Activated T-cell treated with anti-CD3 and anti-CD28 coated beads for 48 hours (primary cell): ENCODE results near the gene KLF13.
A peak's percentile ranks its signal among the peaks of the same experiment; 100 is the strongest.

Source experiments
- DNase-seq: peaks from one replicate; pipeline ENCODE4 v3.0.0-alpha.2; 2020; ENCODE audit warnings: low read depth

KLF13 gene

GRCh38 chr15:31362886-31363285, 36.3 kb downstream of the KLF13 start:
- DNase-seq, result no peak

GRCh38 chr15:31364301-31365031, 37.8 kb downstream of the KLF13 start:
- DNase-seq, result no peak

GRCh38 chr15:31365032-31365654, 38.5 kb downstream of the KLF13 start:
- no peak for DNase-seq

GRCh38 chr15:31365655-31366127, 39.1 kb downstream of the KLF13 start:
- peak; percentile 81 for DNase-seq

GRCh38 chr15:31366169-31366734, 39.6 kb downstream of the KLF13 start:
- no peak for DNase-seq

GRCh38 chr15:31367021-31367729, 40.5 kb downstream of the KLF13 start:
- no peak for DNase-seq

- no peak for DNase-seq
Observed at GRCh38 chr15:31367730-31368344, 41.2 kb downstream of the KLF13 start.

GRCh38 chr15:31369727-31370126, 43.1 kb downstream of the KLF13 start:
- no peak for DNase-seq

- no peak for DNase-seq
Observed at GRCh38 chr15:31371520-31372240, 45.0 kb downstream of the KLF13 start.

- no peak for DNase-seq
Observed at GRCh38 chr15:31372635-31373091, 46.0 kb downstream of the KLF13 start.

- no peak for DNase-seq
Observed at GRCh38 chr15:31373096-31373865, 46.6 kb downstream of the KLF13 start.

GRCh38 chr15:31373970-31374369, 47.3 kb downstream of the KLF13 start:
- no peak for DNase-seq

GRCh38 chr15:31374489-31374888, 47.9 kb downstream of the KLF13 start:
- no peak for DNase-seq

- no peak for DNase-seq
Observed at GRCh38 chr15:31374986-31375385, 48.4 kb downstream of the KLF13 start.

GRCh38 chr15:31375772-31376171, 49.1 kb downstream of the KLF13 start:
- DNase-seq, result no peak

GRCh38 chr15:31376511-31376910, 49.9 kb downstream of the KLF13 start:
- DNase-seq, result no peak

- DNase-seq, result no peak
Observed at GRCh38 chr15:31377030-31377429, 50.4 kb downstream of the KLF13 start.

GRCh38 chr15:31378363-31378903, 51.8 kb downstream of the KLF13 start:
- no peak for DNase-seq

- no peak for DNase-seq
Observed at GRCh38 chr15:31379042-31379441, 52.4 kb downstream of the KLF13 start.

- no peak for DNase-seq
Observed at GRCh38 chr15:31379577-31379976, 52.9 kb downstream of the KLF13 start.
